Smooth muscle cell (in vitro differentiated cells): ENCODE measurements around the gene MTRF1. TPM values are rescaled to one million over a fixed set of nuclear protein-coding genes. Genes with fewer than 3 reads are reported as not detected.

Experiments
- DNase-seq: peaks from one replicate; lab custom pipeline; 2025; ENCODE audit not compliant: unreplicated experiment; lab: John Stamatoyannopoulos, UW
- H2AFZ ChIP-seq: fragments of 200-600 bp; sonication (generic); 2 replicates; pipeline ENCODE4 v1.6.0; 2016; ENCODE audit warnings: antibody characterized with exemption, low read depth, mild to moderate bottlenecking
- H3F3A ChIP-seq: fragments of 200-600 bp; sonication (generic); 2 replicates; pipeline ENCODE4 v1.6.0; 2017; ENCODE audit warnings: antibody characterized with exemption, low read depth
- H3K27ac ChIP-seq: fragments of 200-600 bp; sonication (generic); 2 replicates; pipeline ENCODE4 v1.5.1; 2016; ENCODE audit warnings: low read depth, mild to moderate bottlenecking
- H3K27me3 ChIP-seq: fragments of 200-600 bp; sonication (generic); 2 replicates; pipeline ENCODE4 v1.6.1; 2016; ENCODE audit warnings: low read depth, mild to moderate bottlenecking
- H3K36me3 ChIP-seq: fragments of 200-600 bp; sonication (generic); 2 replicates; pipeline ENCODE4 v1.5.1; 2016; ENCODE audit warnings: low read depth
- H3K4me1 ChIP-seq: fragments of 200-600 bp; sonication (generic); 2 replicates; pipeline ENCODE4 v1.5.1; 2016; ENCODE audit warnings: low read depth
- H3K4me2 ChIP-seq: fragments of 200-600 bp; sonication (generic); 2 replicates; pipeline ENCODE4 v1.6.0; 2016; ENCODE audit warnings: mild to moderate bottlenecking
- H3K4me3 ChIP-seq: fragments of 200-600 bp; sonication (generic); 2 replicates; pipeline ENCODE4 v1.5.1; 2016; ENCODE audit warnings: mild to moderate bottlenecking
- H3K79me2 ChIP-seq: fragments of 200-600 bp; sonication (generic); 2 replicates; pipeline ENCODE4 v1.6.0; 2016; ENCODE audit warnings: low read depth, mild to moderate bottlenecking
- H3K9ac ChIP-seq: fragments of 200-600 bp; sonication (generic); 2 replicates; pipeline ENCODE4 v1.6.0; 2016; ENCODE audit warnings: low read depth
- H3K9me3 ChIP-seq: fragments of 200-600 bp; sonication (generic); replicated peaks from 2 replicates; pipeline ENCODE4 v1.5.1; 2016; ENCODE audit warnings: low read depth
- H4K20me1 ChIP-seq: fragments of 200-600 bp; sonication (generic); 2 replicates; pipeline ENCODE4 v1.6.0; 2016; ENCODE audit warnings: low read depth
- CTCF ChIP-seq: fragments of 200-600 bp; sonication (generic); IDR thresholded peaks from 2 replicates; pipeline ENCODE4 v1.5.1; 2017; ENCODE audit warnings: borderline replicate concordance, mild to moderate bottlenecking, antibody characterized with exemption; ENCODE audit not compliant: insufficient read depth, poor library complexity, severe bottlenecking
- WGBS: methylation state at CpG from one replicate; pipeline ENCODE4 v1.1.7; 2016; ENCODE audit warnings: low lambda C conversion rate; 5-methylcytosine and 5-hydroxymethylcytosine counted together
- polyA plus RNA-seq: library from polyadenylated mRNA; unstranded; fragments of >200 nt; fragmentation: Nextera tagmentation; extraction: Ambion mirVana; gene quantifications from 2 replicates; pipeline ENCODE4 v1.2.1, GENCODE V29; 2016
- total RNA-seq: library from RNA; depleted of rRNA; stranded (reverse); fragments of >200 nt; gene quantifications from 2 replicates; pipeline ENCODE4 v1.2.3, GENCODE V29; 2014

The MTRF1 gene
- total and polyA plus RNA-seq, 2 experiments from 2014 or later, result 4.7 to 6.5 TPM

GRCh38 chr13:41293272-41293671 lies 29.9 kb upstream of the MTRF1 start:
- TF ChIP-seq CTCF, result no peak
- Histone ChIP-seq H3K27ac (no peak overlapping the region), H3F3A (no peaks in the 10 kb centered on the region), H3K9ac (no peak overlapping the region), H4K20me1 (no peaks in the 10 kb centered on the region), H3K9me3 (no peaks in the 10 kb centered on the region), H3K27me3 (no peaks in the 10 kb centered on the region), H3K36me3 (no peaks in the 10 kb centered on the region), H3K79me2 (no peaks in the 10 kb centered on the region), H3K4me3 (no peak overlapping the region), H2AFZ (no peak overlapping the region), H3K4me2 (no peak overlapping the region), H3K4me1 (no peaks in the 10 kb centered on the region)
- 87% methylated on average over 1 of the region's 1 CpG for WGBS
- no peak for DNase-seq

GRCh38 chr13:41291246-41291645 lies 27.9 kb upstream of the MTRF1 start:
- Histone ChIP-seq H3K79me2 (no peaks in the 10 kb centered on the region), H4K20me1 (no peaks in the 10 kb centered on the region), H3K9ac (no peak overlapping the region), H3K9me3 (no peaks in the 10 kb centered on the region), H3K36me3 (no peaks in the 10 kb centered on the region), H3K27ac (no peak overlapping the region), H3K4me3 (no peak overlapping the region), H3K4me2 (no peak overlapping the region), H3F3A (no peaks in the 10 kb centered on the region), H2AFZ (no peak overlapping the region), H3K4me1 (no peaks in the 10 kb centered on the region), H3K27me3 (no peaks in the 10 kb centered on the region)
- DNase-seq, result no peak
- WGBS, result 88% methylated on average over 7 of the region's 7 CpGs
- no peak for TF ChIP-seq CTCF

GRCh38 chr13:41289463-41289881 lies 26.1 kb upstream of the MTRF1 start:
- WGBS, result 92% methylated on average over 10 of the region's 10 CpGs
- no peaks in the 10 kb centered on the region for H3K4me1 ChIP-seq
- no peak for DNase-seq

More at GRCh38 chr13:41289463-41289881, 26.1 kb upstream of the MTRF1 start:
- Histone ChIP-seq H3K4me3 (no peak overlapping the region), H2AFZ (no peak overlapping the region), H4K20me1 (no peaks in the 10 kb centered on the region), H3K27ac (no peak overlapping the region), H3K9me3 (no peaks in the 10 kb centered on the region), H3K4me2 (no peak overlapping the region), H3K36me3 (no peaks in the 10 kb centered on the region), H3K27me3 (no peaks in the 10 kb centered on the region), H3F3A (no peaks in the 10 kb centered on the region), H3K9ac (no peak overlapping the region), H3K79me2 (no peaks in the 10 kb centered on the region)
- no peak for TF ChIP-seq CTCF
